ENCODE measurements around the gene MVK.

Gene MVK

DNA sequence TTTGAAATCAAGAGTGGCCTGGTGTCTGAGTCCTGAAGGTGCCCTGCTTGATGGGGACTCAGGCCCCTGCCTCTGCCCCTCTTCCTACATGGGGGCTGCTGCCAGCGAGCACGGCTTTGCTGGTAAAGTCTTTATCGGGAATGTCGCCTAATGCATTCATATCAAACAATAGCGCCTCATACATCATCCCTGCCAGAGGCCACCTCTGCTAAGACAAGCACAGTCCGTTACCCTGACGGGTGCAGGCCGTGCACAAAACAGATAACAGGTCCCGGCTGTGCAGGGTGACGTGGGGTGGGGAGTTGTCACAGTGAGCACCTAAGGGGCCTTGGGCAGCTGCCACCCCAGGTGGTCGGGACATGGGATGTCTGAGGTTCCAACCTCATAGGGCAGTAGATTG, 71.6 kb downstream of the MVK start:
- in situ Hi-C loops (cut with HindIII; ENCODE audit: low pct_unique_long_range_greater_than_20kb, low sequenced_read_pairs), result no loop called here
- no peak for TF ChIP-seq JUND (IDR thresholded peaks at IDR 0.05; ENCODE audit: low read depth)
- no peak for DNase-seq (ENCODE audit: low read depth in 1 of 2, low spot score in 1 of 2)

DNA sequence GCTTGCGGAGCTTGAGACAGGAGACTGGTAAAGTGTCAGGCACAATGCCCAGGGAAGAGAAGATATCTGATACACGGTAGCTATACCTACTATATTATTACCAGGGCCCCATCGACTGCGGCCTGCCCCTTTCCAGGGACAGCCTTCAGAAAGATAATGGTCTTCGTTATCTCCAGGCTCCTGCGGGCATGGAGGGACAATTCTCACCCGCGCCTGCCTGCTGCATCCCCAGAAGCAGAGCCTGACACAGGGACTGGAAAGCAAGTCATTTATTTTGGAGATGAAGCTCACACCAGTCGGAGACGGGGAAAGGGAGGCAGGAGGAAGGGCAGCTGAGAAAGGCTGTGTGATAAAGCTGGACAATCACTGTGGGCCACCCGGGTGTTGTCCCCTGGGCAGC, 72.1 kb downstream of the MVK start:
- in situ Hi-C loops (cut with HindIII; ENCODE audit: low pct_unique_long_range_greater_than_20kb, low sequenced_read_pairs), result no loop called here
- no peak for TF ChIP-seq JUND (IDR thresholded peaks at IDR 0.05; ENCODE audit: low read depth)
- DNase-seq (ENCODE audit: low read depth in 1 of 2, low spot score in 1 of 2), result no peak
